Inflammatory macrophage treated with lipopolysaccharide for 4 hours (primary cell): ENCODE data around the gene FCF1.

Source experiments
- DNase-seq: peaks from one replicate; pipeline ENCODE4 v3.0.0-alpha.2; 2020

The FCF1 gene

GRCh38 chr14:74712499-74713394 lies at the start of gene FCF1, which contains the start of gene AREL1:
Gene FCF1 (plus strand): TSS chr14:74713144. CDS start chr14:74713198, 54 bp downstream.
Gene AREL1 (minus strand): TSS chr14:74713080. CDS start chr14:74685615, 27,465 bp downstream.
- DNase-seq = peak; percentile 96

GRCh38 chr14:74663884-74664283 lies 49.1 kb upstream of the FCF1 start:
- DNase-seq = no peak

GRCh38 chr14:74664717-74665116 lies 48.2 kb upstream of the FCF1 start:
- no peak for DNase-seq

GRCh38 chr14:74667758-74668157 lies 45.2 kb upstream of the FCF1 start:
- peak; percentile 6 for DNase-seq

GRCh38 chr14:74669256-74669655 lies 43.7 kb upstream of the FCF1 start:
- DNase-seq = peak; percentile 27

- no peak for DNase-seq
These were observed 43.1 kb upstream of the FCF1 start for GRCh38 chr14:74669846-74670245.

GRCh38 chr14:74670726-74671411 lies 42.1 kb upstream of the FCF1 start:
- DNase-seq = peak; percentile 12

GRCh38 chr14:74671789-74672188 lies 41.2 kb upstream of the FCF1 start:
- no peak for DNase-seq

GRCh38 chr14:74673768-74674167 lies 39.2 kb upstream of the FCF1 start:
- DNase-seq = no peak

- DNase-seq = no peak
These were observed 37.7 kb upstream of the FCF1 start for GRCh38 chr14:74675219-74675618.

GRCh38 chr14:74682169-74682952 lies 30.6 kb upstream of the FCF1 start:
- no peak for DNase-seq

GRCh38 chr14:74683406-74683805 lies 29.5 kb upstream of the FCF1 start:
- DNase-seq = no peak

- DNase-seq = peak; percentile 66
These were observed 28.5 kb upstream of the FCF1 start for GRCh38 chr14:74684434-74684833.

- peak; percentile 63 for DNase-seq
These were observed 27.9 kb upstream of the FCF1 start for GRCh38 chr14:74685056-74685455.

- no peak for DNase-seq
These were observed 26.8 kb upstream of the FCF1 start for GRCh38 chr14:74685921-74686678.

- no peak for DNase-seq
These were observed 21.5 kb upstream of the FCF1 start for GRCh38 chr14:74691456-74691855.

GRCh38 chr14:74693191-74693590 lies 19.8 kb upstream of the FCF1 start:
- DNase-seq = no peak

GRCh38 chr14:74695406-74695805 lies 17.5 kb upstream of the FCF1 start:
- no peak for DNase-seq

- DNase-seq = no peak
These were observed 15.9 kb upstream of the FCF1 start for GRCh38 chr14:74697011-74697410.

- peak; percentile 49 for DNase-seq
These were observed 15.4 kb upstream of the FCF1 start for GRCh38 chr14:74697543-74697942.

GRCh38 chr14:74697976-74698375 lies 15.0 kb upstream of the FCF1 start:
- DNase-seq = no peak

- DNase-seq = peak; percentile 87
These were observed 14.5 kb upstream of the FCF1 start for GRCh38 chr14:74698465-74698864.
